GM19023 (cell line): Measurements from ENCODE around the gene RASGRF1.
"Not testable (repeated sequence)": the region's sequence is repeated elsewhere in the genome, so short reads cannot be mapped to it uniquely, and the experiment has no call there.

Experiments
- ATAC-seq: cut with Tn5 transposase; IDR thresholded peaks from one replicate; pipeline ENCODE4 v1.9.1; 2021; ENCODE audit warnings: mild to moderate bottlenecking, moderate library complexity; ENCODE audit not compliant: unreplicated experiment

Gene RASGRF1

DNA sequence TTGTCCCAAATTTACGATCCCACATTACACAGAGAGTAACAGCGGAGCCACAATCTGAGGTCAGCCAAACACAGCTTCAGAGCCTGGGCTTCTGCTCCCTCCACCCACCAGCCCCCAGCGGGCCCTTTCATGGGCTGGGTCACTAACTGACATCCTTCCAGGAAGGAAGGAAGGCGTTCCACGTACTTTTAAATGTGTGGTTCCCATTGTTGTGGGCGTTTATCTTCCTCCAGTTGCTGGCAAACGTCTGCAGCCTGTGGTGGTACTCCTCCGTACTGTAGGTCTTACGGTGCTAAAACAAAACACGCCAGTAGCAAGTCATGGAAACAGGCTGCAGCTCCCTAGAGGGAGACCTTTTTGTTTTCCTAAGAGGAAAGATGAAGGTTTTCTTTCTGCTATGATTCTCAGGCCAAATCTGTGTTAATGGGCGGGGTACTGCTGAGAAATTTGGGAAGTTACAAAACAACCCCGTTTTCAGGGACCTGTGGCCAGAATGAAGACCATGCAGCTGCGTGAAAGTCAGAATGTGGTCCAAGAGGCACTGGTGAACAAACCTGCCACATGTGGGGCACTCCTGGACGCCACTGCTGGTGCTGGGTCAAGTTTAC, 153.3 kb downstream of the RASGRF1 start:
- ATAC-seq = no peak

DNA sequence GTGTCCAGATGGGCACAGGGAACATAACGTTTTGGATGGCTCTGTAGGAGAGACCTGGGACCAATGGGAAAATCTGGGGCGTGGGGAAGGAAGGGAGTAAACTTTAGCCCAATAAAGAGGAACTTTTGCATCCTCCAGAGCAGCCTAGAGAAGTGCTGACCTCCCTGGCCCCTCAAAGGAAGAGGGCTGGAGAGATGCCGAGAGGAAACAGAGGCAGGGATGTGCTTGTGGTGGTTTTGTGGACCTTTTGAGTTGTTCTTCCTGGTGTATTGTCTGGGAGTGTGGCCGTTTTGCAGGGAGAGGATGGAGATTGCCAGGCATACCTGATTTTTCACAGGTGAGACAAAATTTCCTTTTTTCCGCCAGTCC, 155.9 kb downstream of the RASGRF1 start:
- no peak for ATAC-seq

DNA sequence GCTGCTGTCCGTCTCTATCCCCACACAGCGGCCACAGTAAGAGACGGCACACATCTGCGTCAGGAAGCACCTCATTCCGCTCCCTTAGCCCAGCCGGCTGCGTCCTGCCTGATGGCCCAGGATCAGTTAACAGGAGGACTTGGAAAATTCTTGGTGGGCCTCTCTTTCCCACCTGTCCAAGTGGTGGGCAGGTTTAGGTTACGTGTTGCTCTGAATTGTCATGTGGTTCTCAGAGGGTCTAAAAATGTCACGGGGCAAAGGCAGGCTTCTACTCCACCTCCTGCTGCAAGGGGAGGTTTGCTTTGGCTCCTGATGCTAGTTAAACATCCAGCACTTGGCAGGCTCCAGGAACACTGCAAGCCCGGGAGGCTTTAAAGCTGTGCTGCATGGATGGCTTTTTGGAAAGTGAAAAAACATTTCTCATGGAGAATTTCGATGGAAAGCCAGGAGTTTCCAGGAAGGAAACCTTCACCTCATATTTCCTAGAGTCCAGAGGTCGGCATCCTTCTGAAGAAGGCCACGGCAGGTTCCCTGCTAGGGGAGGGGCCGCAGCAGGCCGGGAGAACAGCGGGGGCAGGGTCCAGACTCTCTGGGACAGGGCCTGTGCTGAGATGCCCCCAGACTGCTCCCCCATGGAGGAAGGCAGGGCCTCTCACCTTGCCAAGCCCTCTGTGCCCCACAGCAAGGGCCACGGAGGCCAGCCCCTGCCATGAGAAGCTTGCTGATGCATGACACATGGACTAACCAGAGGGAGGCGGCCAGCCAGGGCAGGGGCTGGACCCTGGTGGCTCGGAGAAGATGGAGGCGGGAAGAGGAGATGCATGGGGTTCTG, 156.5 kb downstream of the RASGRF1 start:
- no peak for ATAC-seq

DNA sequence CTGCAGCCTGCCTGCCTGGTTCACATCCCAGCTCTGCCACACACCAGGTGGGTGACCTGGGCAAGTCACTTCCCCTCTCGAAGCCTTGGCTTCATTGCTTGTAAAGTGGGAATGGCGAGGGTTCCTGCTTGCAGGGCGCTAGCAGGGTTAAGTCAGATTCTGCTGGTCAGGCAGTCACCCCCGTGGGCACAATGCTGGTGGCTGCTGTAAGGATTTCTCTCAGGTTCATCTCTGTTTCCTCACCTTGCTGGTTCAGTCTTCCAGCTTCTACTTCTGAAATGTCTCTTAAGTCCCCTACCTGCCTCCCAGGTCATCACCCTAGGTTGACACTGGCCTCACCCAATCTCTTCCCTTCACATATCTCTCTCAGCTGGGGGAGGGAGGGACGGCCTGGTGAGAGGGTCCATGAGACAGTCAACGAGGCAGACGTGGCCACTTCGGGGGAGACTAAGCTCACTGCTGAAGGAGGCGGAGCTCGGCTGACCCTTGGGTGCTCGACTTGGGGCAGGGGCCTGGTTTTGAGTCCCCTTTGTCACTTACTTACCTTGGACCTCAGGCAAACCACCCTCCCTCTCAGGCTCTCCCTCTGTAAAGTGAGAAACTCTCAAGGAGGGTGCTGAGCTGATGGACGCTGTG, 157.3 kb downstream of the RASGRF1 start:
- no peak for ATAC-seq

DNA sequence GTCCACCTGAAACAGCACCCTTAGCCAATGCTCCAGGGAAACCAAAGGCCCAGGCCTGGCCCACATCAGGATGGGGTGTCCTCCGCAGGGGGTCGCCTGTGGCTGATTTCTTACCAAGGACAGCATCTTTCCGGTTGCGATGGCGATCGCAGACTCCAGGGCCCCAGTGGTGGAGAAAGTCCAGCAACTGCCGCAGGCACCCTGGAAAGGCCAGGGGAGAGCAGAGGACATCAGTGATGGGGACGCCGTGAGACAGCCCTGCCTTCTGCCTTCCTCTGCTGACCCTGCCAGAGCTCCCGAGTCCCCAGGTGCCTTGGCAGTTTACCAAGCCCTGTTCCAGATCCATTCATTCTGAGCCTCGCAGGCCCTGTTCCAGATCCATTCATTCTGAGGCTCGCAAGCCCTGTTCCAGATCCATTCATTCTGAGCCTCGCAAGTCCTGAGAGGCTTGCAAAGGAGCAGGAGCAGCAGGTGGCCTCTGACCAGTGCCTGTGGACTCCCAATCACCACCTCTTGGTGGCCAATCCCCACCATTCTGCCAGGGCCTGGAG, 158.2 kb downstream of the RASGRF1 start:
- ATAC-seq = no peak

DNA sequence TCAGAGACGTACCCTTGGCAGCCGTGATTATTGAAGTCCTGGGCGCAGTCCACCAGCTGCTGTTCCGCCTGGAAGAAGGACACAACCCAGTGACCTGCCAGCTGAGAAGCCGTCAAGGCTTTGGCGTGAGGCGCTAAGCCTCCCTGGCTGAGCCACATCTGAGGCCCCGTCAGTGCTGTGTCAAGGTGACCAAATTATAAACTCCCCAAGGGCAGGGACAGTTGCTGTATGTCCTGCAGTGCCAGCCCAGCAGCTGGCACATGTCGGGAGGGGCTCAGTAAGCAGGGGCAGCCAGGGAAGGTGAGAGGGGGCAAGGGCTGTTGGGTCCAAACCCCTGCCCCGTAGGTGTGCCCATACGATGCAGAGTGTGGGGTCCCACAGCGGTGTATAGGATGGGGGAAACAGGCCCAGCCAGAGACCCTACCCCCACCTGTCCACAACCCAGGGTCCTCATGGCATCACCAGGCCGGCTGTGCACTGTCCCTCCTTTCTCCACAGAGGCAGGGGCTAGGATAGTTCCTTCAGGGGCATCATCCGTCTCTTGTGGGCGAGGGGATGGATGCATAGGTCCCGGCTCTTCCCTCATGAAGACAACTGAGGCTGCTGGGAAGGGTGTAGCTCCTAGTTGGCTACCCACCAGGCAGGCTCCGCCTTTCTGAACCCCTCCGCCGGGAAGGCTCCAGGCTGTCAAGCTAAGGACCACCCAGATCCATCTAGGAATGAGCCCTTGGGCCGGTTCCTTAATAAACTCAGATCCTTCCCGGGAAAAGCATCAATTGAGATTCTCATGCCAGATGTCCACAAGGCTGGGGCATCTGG, 158.9 kb downstream of the RASGRF1 start:
- no peak for ATAC-seq

DNA sequence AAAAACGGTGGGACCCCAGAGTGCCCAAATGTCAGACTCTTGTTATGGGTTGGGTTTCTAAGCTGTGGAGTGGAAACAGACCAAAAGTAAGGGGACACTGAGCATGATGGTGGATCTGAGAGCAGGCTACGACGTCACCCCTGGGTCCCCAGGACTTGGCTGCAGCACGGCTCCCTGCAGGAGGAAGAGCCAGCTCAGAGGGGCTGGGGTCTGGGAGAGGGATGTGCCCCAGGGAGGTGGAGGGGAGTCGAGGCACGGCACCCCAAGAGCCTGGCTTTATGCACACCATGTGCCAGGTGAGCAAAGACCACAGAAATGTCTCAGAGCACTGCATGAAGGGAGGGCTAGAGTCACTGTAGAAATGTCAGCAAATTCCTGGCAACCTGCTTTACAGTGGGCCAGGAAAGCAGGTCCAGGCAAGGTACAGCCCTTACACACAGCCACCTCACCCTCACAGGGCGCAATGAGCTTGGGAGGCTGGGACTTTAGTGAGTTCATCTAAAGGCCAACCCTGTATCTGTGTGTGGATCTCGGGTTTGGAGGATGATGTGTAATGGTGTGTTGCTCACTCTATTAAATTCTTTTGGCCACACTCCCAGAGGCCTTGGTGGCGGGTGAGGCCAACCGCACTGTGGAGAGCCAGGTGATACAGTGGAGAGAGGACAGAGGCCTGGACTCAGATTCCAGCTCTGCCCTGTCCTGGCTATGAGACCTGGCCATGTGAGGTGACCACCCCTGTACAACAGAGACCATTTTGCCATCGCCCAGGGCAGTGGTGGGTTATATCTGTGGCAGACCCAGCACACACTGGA, 159.8 kb downstream of the RASGRF1 start:
- no peak for ATAC-seq

DNA sequence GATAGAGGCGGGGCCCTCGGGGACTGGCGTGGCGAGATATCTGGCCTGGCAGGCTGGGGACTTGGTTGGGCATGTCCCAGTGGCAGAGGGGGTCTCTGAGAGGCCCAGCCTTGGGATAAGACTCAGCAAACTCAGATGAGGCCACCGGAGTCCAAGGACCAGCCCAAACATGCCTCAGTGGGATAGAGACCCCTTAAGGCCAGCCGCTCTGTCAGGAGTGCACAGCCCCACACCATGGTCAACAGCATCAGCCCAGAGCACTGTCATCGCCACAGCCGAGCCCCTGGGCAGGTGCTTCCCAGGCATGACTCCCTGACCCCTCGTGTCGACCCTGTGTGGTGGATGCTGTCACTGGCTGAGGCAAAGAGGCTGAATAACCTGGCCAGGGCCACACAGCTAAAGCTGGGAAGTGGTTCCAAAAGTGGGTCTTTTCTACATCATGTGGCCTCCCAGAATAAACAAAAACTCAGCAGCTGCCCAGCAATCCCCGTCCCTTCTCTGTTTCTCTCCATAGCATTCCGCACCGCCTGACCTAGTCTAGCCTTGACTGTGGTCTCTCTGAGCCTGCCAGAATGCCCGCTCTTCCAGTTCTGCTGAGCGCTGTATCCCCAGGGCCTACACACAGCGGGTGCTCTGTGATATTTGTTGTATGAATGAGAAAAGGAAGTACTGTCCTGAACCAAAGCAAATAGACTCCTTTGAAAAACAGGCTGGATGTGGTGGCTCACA, 160.9 kb downstream of the RASGRF1 start:
- ATAC-seq = no peak

DNA sequence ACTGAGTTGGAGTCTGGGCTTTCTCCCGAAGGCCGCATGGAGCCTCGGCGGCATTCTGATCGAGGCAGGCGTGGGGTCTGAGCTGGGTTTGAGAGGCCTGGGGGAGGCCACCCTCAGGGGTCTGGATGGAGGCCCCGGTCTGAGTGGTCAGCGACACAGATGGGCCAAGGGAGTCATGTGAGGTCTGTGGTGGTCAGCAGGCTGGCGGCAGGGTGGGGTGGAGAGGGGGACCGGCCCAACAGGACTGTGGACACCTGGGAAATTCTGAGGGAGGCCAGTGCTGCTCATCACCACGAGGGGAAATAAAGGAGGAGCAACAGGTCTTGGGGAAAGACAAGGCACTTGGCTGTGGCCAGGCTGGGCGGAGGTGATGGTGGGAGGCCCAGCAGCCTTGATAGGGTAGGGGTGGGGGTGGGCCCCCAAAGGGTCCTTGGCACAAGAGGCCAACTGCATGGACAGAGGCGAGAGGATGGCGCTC, 161.9 kb downstream of the RASGRF1 start:
- no peak for ATAC-seq

DNA sequence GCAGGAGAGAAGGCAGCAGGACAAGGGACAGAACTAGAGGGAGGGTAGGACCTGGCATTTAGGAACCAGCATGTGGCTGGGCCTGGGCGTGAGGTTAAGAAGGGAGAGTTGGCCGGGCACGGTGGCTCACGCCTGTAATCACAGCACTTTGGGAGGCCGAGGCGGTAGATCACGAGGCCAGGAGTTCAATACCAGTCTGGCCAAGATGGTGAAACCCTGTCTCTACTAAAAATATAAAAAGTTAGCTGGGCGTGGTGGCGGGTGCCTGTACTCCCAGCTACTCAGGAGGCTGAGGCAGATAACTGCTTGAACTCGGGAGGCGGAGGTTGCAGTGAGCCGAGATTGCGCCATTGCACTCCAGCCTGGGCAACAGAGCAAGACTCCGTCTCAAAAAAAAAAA, 162.4 kb downstream of the RASGRF1 start:
- not testable (repeated sequence) for ATAC-seq

DNA sequence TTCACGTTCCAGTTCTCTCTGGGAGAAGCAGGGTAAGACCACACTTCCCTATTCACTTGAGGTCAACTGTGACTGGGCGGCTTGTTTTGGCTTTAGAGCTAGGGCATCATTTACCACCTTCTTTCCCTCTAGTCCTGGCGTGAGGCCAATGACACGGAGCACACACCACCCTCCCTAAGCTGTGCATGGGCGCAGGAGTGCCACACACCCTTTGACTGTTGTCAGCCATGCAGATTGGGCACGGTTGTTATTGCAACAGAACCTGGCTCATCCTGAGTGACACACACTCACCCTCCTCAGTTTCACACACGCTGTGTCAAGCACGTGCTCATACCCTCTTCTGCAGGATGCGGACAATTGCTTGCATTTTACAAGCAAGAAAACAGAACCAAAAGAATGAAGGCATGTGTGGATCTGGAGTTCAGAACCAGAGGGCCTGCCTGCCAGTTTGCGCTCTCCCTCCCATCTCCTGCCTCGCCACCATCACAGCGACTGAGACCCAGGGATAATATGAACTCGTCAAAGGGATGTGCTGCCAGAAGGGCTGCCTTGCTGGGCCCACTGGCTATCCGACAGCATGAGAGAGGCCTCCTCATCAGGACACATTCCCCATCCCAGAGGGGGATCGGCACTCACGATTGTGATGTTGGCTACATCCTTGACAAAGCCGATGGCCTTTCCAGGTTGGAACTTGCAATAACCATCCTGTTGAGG, 163.3 kb downstream of the RASGRF1 start:
- ATAC-seq = no peak

DNA sequence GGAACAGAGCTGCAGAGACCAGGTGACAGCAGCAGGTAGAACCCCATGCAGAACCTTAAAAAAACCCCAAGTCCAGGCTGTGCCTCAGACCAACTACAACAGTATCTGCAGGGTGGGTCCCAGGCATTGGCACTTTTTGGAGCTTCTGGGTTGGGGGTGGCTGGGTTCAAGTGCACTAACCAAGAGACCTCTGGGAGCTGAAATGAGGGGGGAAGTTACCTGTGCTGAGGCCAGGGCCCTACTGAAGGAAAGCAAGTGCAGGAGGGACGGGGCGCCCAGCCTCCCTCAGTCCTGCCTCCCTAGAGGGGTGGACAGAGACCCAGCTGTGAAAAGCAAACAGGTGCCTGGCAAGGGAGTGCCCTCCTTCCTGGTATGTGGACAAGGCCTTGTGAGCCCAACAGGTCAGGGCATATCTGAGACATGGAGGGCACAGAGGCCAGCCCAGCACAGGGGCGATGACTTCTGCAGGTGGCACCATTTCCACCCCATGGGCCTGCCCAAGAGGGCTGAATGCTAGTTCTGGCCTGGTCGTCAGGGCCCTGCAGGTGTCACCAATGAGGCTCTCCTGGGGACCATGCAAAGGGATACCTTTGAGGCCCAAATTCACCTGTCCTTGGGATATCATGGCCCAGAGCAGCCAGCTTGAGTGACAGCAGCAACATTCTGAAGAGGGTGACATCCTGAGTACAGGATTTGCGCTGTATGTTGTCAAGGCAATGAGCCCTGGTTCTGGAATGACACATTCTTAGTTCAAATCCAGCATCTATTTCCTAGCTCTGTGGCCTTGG, 164.4 kb downstream of the RASGRF1 start:
- no peak for ATAC-seq

DNA sequence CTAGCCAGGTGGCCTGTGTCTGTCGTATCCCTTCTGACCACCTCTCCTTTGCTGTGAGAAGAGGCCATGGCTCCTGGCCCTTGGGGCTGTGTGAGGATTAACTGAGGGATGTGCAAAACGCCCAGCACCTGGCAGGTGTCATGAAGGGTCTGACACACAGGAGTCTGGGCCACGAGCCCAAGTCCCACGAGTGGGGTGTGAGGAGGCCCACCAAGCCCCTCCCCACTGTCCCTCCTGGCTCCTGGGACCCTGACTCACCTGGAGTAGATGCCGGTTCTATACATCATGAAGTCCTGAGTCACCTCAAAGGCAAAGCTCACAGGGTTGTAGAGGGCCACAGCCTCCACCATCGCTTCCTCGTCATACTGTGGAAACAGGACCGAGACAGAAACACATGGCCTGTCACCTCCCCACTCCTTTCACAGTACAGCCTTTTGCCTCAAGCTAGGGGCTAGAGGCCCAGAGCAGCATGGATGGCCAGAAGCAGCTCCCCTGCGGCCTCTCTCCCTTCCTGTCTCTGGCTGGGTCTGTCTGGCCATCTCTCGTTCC, 165.4 kb downstream of the RASGRF1 start:
- ATAC-seq = no peak

DNA sequence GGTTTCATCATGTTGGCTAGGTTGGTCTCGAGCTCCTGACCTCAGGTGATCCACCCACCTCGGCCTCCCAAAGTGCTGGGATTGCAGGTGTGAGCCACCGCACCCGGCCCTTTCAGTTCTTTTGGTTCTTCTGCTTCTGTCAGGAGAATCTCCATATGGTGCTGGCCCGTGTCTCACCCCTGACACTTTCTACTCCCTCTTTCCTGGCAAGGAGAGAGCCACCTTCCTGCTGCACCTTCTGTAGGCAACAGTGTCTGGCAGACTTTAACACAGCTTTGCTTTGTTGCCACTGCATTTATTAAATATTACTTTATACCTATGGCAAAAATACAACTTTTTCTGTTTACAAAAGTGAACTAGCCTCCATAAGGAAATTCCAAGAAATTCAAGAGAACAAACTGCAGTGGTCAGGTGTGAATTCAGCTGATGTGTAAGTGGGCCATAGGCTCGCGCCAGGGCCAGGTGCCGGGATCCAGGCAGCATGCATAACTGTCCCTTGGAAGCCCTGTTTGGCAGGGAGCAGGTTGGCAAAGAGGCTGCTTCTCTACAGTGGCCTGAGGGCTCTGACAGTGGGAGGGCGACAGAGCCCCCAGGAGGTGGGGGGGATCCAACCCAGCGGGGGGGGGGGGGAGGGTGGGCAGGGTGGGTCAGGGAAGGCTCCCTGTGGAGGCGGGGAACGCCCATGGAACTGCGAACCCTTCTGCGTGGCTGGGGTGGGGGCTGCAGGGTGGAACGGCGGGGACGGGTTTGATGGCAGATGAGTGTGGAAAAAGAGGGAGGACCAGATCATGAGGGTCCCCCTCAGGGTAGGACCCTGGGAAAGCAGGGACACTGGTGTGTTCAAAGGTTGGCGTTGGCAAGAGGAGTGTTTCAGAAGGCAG, 166.9 kb downstream of the RASGRF1 start:
- ATAC-seq = no peak

DNA sequence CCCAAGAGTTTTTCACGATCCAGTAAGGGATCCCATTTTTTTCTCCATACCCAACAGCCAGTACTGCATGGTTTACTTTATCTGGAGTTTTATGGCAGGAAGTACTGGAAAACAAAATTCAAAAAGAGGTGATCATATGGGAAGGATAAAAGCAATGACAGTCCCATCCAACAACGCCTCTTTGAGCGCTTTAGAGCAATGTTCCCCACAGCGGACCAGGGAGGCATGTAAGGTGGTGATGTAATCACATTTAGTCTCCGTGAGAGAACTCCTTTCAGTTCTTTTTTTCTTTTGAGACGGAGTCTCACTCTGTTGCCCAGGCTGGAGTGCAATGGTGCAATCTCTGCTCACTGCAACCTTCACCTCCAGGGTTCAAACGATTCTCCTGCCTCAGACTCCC, 167.6 kb downstream of the RASGRF1 start:
- no peak for ATAC-seq

DNA sequence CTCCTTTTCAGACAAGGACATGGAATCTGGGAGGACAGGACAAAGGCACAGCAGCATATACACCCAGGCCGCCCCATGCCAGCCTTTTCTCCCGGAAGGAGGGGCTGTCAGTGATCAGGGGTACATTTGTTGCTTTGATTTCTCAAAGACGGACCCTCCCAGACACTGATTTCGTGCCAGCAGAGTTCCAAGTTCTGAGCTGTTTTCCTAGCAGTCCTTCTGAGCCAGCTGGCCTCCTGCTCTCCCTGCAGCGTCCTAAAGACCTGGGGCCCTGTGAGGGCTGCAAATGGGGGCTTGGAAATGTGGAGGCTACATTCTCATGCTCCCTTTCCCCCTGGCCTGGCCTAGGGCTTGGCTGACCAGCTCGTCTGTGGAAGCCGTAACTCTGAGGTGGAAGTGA, 168.1 kb downstream of the RASGRF1 start:
- no peak for ATAC-seq

DNA sequence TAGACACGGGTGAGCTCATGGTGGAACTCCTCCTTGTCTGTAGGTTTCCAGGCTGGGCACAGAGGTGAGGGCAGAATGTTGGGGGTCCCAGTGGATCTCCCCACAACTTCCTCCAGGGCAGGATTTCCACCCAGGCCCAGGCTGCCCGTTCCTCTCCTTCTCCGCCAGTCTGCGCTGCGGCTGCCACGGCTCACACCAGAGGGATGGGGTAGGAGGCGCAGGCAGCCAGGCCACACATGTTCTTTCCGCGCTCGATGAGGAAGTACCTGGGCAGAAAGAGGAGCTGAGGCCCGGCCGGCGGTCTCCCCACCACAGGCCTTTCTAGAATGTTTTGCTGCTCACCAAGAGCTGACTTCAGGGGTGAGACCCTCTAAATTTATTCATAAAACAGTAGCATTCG, 168.6 kb downstream of the RASGRF1 start:
- no peak for ATAC-seq
